K562 (cell line): Measurements from ENCODE around the gene GADL1. TPM values are rescaled to one million over a fixed set of nuclear protein-coding genes. Genes with fewer than 3 reads are reported as not detected.

Source experiments
- ATAC-seq: fragments of 200-7000 bp; cut with Tn5 transposase; 3 replicates; pipeline ENCODE4 v1.9.1; 2020; ENCODE audit warnings: moderate library complexity
- BruUV-seq: library from RNA; stranded (reverse); fragments of 400-500 nt; replicated peaks from 2 replicates; lab custom pipeline; 2021; lab: Mats Ljungman, UMichigan
- CTCF ChIA-PET: fragments of 300-600 bp; formaldehyde crosslinking; extraction: SDS; loops from one replicate; lab custom pipeline; 2021; ENCODE audit warnings: low intra/inter-chr PET ratio; lab: Yijun Ruan, JAX
- POLR2A ChIA-PET: fragments of 300-600, 350-650 bp; sonication (Branson Sonifier 250); formaldehyde crosslinking; extraction: SDS; loops from one replicate; lab custom pipeline; 2021; ENCODE audit warnings: antibody characterized with exemption, inconsistent platforms; lab: Yijun Ruan, JAX
- DNase-seq, 4 experiments: peaks; one replicate each; pipeline versions ENCODE4 v3.0.0 to v3.0.0-alpha.2; 2011 to 2018; ENCODE audit warnings: low spot score in 3 of 4, mixed read lengths in 3 of 4; ENCODE audit errors: extremely low read depth in 1 of 4
- FAIRE-seq: peaks from 2 replicates; lab custom pipeline; 2011; peaks lifted over from hg19 to GRCh38; lab: Jason Lieb, UNC
- H2AFZ ChIP-seq: 2 replicates; pipeline ENCODE4 v1.6.0; 2011; ENCODE audit warnings: low read depth, low read length, control low read depth, inconsistent platforms
- H3K27ac ChIP-seq: fragments of 200-600 bp; 3 replicates; pipeline ENCODE4 v1.8.0; 2011; ENCODE audit warnings: low read depth, mild to moderate bottlenecking, control low read depth, inconsistent platforms, low read length, moderate library complexity, mixed read lengths; ENCODE audit errors: extremely low read depth
- H3K27me3 ChIP-seq, 2 experiments: fragments of 300-600 bp in 1 of 2; 2 replicates in 1 of 2; 3 replicates in 1 of 2; pipeline versions ENCODE4 v1.6.0 to v1.8.0; 2011; ENCODE audit warnings: inconsistent platforms in 2 of 2, low read length in 2 of 2, mild to moderate bottlenecking in 1 of 2, mixed read lengths in 1 of 2, moderate library complexity in 1 of 2; ENCODE audit not compliant: control insufficient read depth in 2 of 2, insufficient read depth in 2 of 2
- H3K36me3 ChIP-seq: fragments of 300-600 bp; 3 replicates; pipeline ENCODE4 v1.8.0; 2011; ENCODE audit warnings: mild to moderate bottlenecking, low read length, inconsistent platforms; ENCODE audit not compliant: control insufficient read depth, insufficient read depth
- H3K4me1 ChIP-seq, 2 experiments: fragments of 200-600 bp in 1 of 2; replicated peaks in 1 of 2; 2 replicates in 1 of 2; 3 replicates in 1 of 2; pipeline versions ENCODE4 v1.5.1 to v1.8.0; 2011; ENCODE audit warnings: inconsistent platforms in 2 of 2, low read length in 2 of 2, mild to moderate bottlenecking in 1 of 2, mixed read lengths in 1 of 2, moderate library complexity in 1 of 2; ENCODE audit not compliant: control insufficient read depth in 2 of 2, insufficient read depth in 2 of 2
- H3K4me2 ChIP-seq: 2 replicates; pipeline ENCODE4 v1.6.1; 2011; ENCODE audit warnings: low read length, control low read depth, inconsistent platforms, mixed read lengths; ENCODE audit not compliant: insufficient read depth
- H3K4me3 ChIP-seq: fragments of 200-600 bp; sonication (generic), shearing (Covaris generic); 2 replicates; pipeline ENCODE4 v1.5.1; 2016; ENCODE audit warnings: control low read depth, inconsistent platforms
- H3K79me2 ChIP-seq: fragments of 200-600 bp; 3 replicates; pipeline ENCODE4 v1.8.0; 2011; ENCODE audit warnings: low read length, inconsistent platforms; ENCODE audit not compliant: control insufficient read depth, insufficient read depth
- H3K9ac ChIP-seq, 2 experiments: 2 replicates each; pipeline versions ENCODE4 v1.6.0 to v1.6.1; 2011; ENCODE audit warnings: low read depth in 2 of 2, low read length in 2 of 2, control low read depth in 1 of 2, inconsistent platforms in 1 of 2, mild to moderate bottlenecking in 1 of 2, mixed read lengths in 1 of 2; ENCODE audit not compliant: insufficient read depth in 1 of 2
- H3K9me1 ChIP-seq: one replicate; pipeline ENCODE4 v1.6.0; 2011; ENCODE audit warnings: inconsistent platforms, mild to moderate bottlenecking, low read length, moderate library complexity; ENCODE audit not compliant: control insufficient read depth, insufficient read depth
- H3K9me3 ChIP-seq: replicated peaks from 2 replicates; pipeline ENCODE4 v1.5.1; 2011; ENCODE audit warnings: low read depth, low read length, inconsistent platforms; ENCODE audit not compliant: control insufficient read depth, insufficient read depth
- H4K20me1 ChIP-seq: replicated peaks from 2 replicates; pipeline ENCODE4 v1.6.1; 2011; ENCODE audit warnings: low read length, inconsistent platforms, mixed read lengths; ENCODE audit not compliant: control insufficient read depth, insufficient read depth
- CHAMP1 ChIP-seq: fragments of 450-650 bp; IDR thresholded peaks from 2 replicates; pipeline ENCODE4 v1.6.1; 2016; ENCODE audit warnings: mild to moderate bottlenecking
- ELF4 ChIP-seq: fragments of 450-650 bp; formaldehyde crosslinking; IDR thresholded peaks from 2 replicates; pipeline ENCODE4 v1.4.0; 2022; ENCODE audit warnings: missing genetic modification characterization
- ELK1 ChIP-seq: sonication (generic); formaldehyde crosslinking; IDR thresholded peaks from 2 replicates; pipeline ENCODE4 v1.8.1; 2022; ENCODE audit warnings: missing genetic modification reagents
- HLTF ChIP-seq: fragments of 450-650 bp; IDR thresholded peaks from 2 replicates; pipeline ENCODE4 v1.6.1; 2016
- POLR2AphosphoS5 ChIP-seq: IDR thresholded peaks from 2 replicates; pipeline ENCODE4 v1.6.1; 2011; ENCODE audit warnings: mild to moderate bottlenecking, low read depth, low read length, moderate library complexity; ENCODE audit not compliant: control insufficient read depth, insufficient read depth
- POLR3A ChIP-seq: IDR thresholded peaks from 2 replicates; pipeline ENCODE4 v1.6.1; 2011; ENCODE audit warnings: borderline replicate concordance, mild to moderate bottlenecking, moderate library complexity; ENCODE audit not compliant: insufficient read length, insufficient read depth; ENCODE audit errors: extremely low read depth
- STAT5B ChIP-seq: fragments of 250-450 bp; sonication (Bioruptor Pico); IDR thresholded peaks from 2 replicates; pipeline ENCODE4 v1.8.0; 2021; ENCODE audit warnings: mild to moderate bottlenecking, inconsistent platforms
- TCF15 ChIP-seq: fragments of 250-450 bp; sonication (Bioruptor Pico); IDR thresholded peaks from 2 replicates; pipeline ENCODE4 v1.8.0; 2022; ENCODE audit warnings: moderate library complexity, mild to moderate bottlenecking, inconsistent platforms
- ZC3H11A ChIP-seq: IDR thresholded peaks from 2 replicates; pipeline ENCODE4 v1.6.1; 2012; ENCODE audit warnings: low read depth, low read length, improper control_type of control experiment
- WGBS: fragments of 100-300 bp; shearing (Covaris generic); methylation state at CpG from one replicate; pipeline ENCODE4 v1.1.6; 2016; ENCODE audit warnings: low coverage, mixed read lengths; ENCODE audit not compliant: insufficient coverage; ENCODE audit errors: missing lambda C conversion rate; 5-methylcytosine and 5-hydroxymethylcytosine counted together
- in situ Hi-C: fragments of 300-500 bp; cut with MboI; formaldehyde crosslinking; loops from 4 replicates; pipeline ENCODE4 v1.15.0; 2018; ENCODE audit warnings: inconsistent platforms, mixed read lengths
- intact Hi-C: fragments of 100-400 bp; cut with micrococcal nuclease; formaldehyde crosslinking; loops from 2 replicates; pipeline ENCODE4 v1.14.2; 2022
- polyA plus RNA-seq, 8 experiments: library from polyadenylated mRNA; depleted of rRNA in 4 of 8; stranded (reverse) in 5 of 8; unstranded in 3 of 8; fragments of >200 nt; fragmentation: Nextera tagmentation in 2 of 8; fragmentation: Illumina TruSeq in 1 of 8; extraction: Ambion mirVana in 2 of 8; extraction: Trizol in 1 of 8; gene quantifications; 2 replicates each; pipeline versions ENCODE4 v1.2.1 to v1.2.3, GENCODE V29; 2011 to 2014; ENCODE audit warnings: inconsistent platforms in 1 of 8, missing spikeins in 1 of 8
- total RNA-seq, 7 experiments: library from RNA; depleted of rRNA in 6 of 7; stranded (reverse); fragments of >200 nt in 6 of 7; fragmentation: Illumina TruSeq in 2 of 7; extraction: Trizol in 2 of 7; gene quantifications; 2 replicates each; pipeline versions ENCODE4 v1.2.1 to v1.2.3, GENCODE V29; 2011 to 2021; ENCODE audit warnings: low replicate concordance in 1 of 7

Gene GADL1
- total and polyA plus RNA-seq, 9 of the 15 experiments (the other 6 are each of a cell fraction or from before 2014, with no cell fraction given): 0.07 TPM; not detected in 8

GRCh38 chr3:30691944-30692343, 202.5 kb downstream of the GADL1 start (continued):
- no peak for TF ChIP-seq CHAMP1
- TF ChIP-seq POLR2AphosphoS5: no peak
- no peak for TF ChIP-seq STAT5B (CRISPR knock-in tag)
- no peak for TF ChIP-seq TCF15 (CRISPR knock-in tag)
- no peak for TF ChIP-seq ELK1
- no peak for TF ChIP-seq HLTF

- intact Hi-C loops (loop anchor here (5.0 kb wide), 1 partner anchor 679 kb away; no protein-coding TSS in a partner anchor), in situ Hi-C loops (no loop called here)
- no peak overlapping the region for H3K9ac ChIP-seq
- no peak overlapping the region for H3K4me2 ChIP-seq
- H3K27me3 ChIP-seq: no peaks in the 10 kb centered on the region
- no peaks in the 10 kb centered on the region for H3K79me2 ChIP-seq
- H4K20me1 ChIP-seq: no peaks in the 10 kb centered on the region
- TF ChIP-seq POLR3A: no peak
- no peak for TF ChIP-seq ZC3H11A
- no peak for TF ChIP-seq ELF4 (CRISPR knock-in tag)
- no peaks in the 10 kb centered on the region for H3K9me3 ChIP-seq
- ChIA-PET CTCF (no interaction called here), POLR2A (no interaction called here)
- FAIRE-seq (no peak), ATAC-seq (no peak), DNase-seq (no peak)
- no TSS peak for BruUV-seq
- H3K4me3 ChIP-seq: no peak overlapping the region
- no peaks in the 10 kb centered on the region for H3K9me1 ChIP-seq
- H3K27ac ChIP-seq: no peak overlapping the region
- no peak overlapping the region for H2AFZ ChIP-seq
- no peaks in the 10 kb centered on the region for H3K36me3 ChIP-seq
- 2% methylated on average over 10 of the region's 10 CpGs for WGBS
- no peaks in the 10 kb centered on the region for H3K4me1 ChIP-seq
These were observed 203.1 kb downstream of the GADL1 start for GRCh38 chr3:30691249-30691880.
